Activated CD8-positive, alpha-beta T cell treated with anti-CD3 and anti-CD28 coated beads, Interleukin-2, amount 10 ng/mL, durations not matched to agents 7 days and 5 days (primary cell): ENCODE measurements around the gene MCMBP. TPM values are rescaled to one million over a fixed set of nuclear protein-coding genes. Genes with fewer than 3 reads are reported as not detected.
A peak's percentile ranks its signal among the peaks of the same experiment; 100 is the strongest.
"Not testable (repeated sequence)": the region's sequence is repeated elsewhere in the genome, so short reads cannot be mapped to it uniquely, and the experiment has no call there.

Experiments
- ATAC-seq: fragments of 150-1000 bp; cut with Tn5 transposase; one replicate; pipeline ENCODE4 v1.10.0; 2021; ENCODE audit warnings: moderate library complexity
- CTCF ChIA-PET: fragments of 350-600 bp; sonication (Branson Sonifier 250); formaldehyde crosslinking; loops from one replicate; lab custom pipeline; 2021; ENCODE audit warnings: antibody characterized with exemption; lab: Charles Lee
- POLR2A ChIA-PET: fragments of 350-600 bp; sonication (Branson Sonifier 250); formaldehyde crosslinking; loops from one replicate; lab custom pipeline; 2021; ENCODE audit warnings: antibody characterized with exemption; lab: Charles Lee
- DNase-seq: peaks from one replicate; pipeline ENCODE4 v3.0.0-alpha.2; 2020
- H3K27ac Mint-ChIP-seq: one replicate; pipeline ENCODE4 v1.8.0; 2021; ENCODE audit warnings: mild to moderate bottlenecking, mixed read lengths
- H3K27me3 Mint-ChIP-seq: one replicate; pipeline ENCODE4 v1.8.0; 2021; ENCODE audit warnings: low read depth, mixed read lengths
- H3K36me3 Mint-ChIP-seq: one replicate; pipeline ENCODE4 v1.8.0; 2021; ENCODE audit warnings: low read depth, mixed read lengths
- H3K4me1 Mint-ChIP-seq: one replicate; pipeline ENCODE4 v1.8.0; 2021; ENCODE audit warnings: low read depth, mixed read lengths
- H3K4me3 Mint-ChIP-seq: one replicate; pipeline ENCODE4 v1.8.0; 2021; ENCODE audit warnings: mild to moderate bottlenecking, mixed read lengths
- H3K9me3 Mint-ChIP-seq: one replicate; pipeline ENCODE4 v1.8.0; 2022; ENCODE audit warnings: mixed read lengths; ENCODE audit not compliant: insufficient read depth
- total RNA-seq, 2 experiments: library from RNA; stranded (reverse); gene quantifications; one replicate each; pipeline ENCODE4 v1.2.3, GENCODE V29; 2021

The MCMBP gene
- total RNA-seq, 2 experiments from 2014 or later: 95.2 to 95.9 TPM

- no peaks in the 10 kb centered on the region for H3K27me3 Mint-ChIP-seq
- H3K27ac Mint-ChIP-seq: peak overlapping the region; percentile 25
- H3K36me3 Mint-ChIP-seq: peaks cover 23% of the 10 kb centered on the region
- H3K9me3 Mint-ChIP-seq: peaks cover 4% of the 10 kb centered on the region
- ChIA-PET CTCF (interaction anchor here (0.6 to 2.7 kb wide), 4 partner anchors 18 to 143 kb away, joined by 3 to 11 read pairs (median 3); no protein-coding TSS in a partner anchor), POLR2A (interaction anchor here (5.6 kb wide), 1 partner anchor 21 kb away, joined by 54 read pairs; the partner anchor contains the start of gene MCMBP)
- no peak for DNase-seq
- H3K4me1 Mint-ChIP-seq: peaks cover 44% of the 10 kb centered on the region
- peak overlapping the region; percentile 63 for H3K4me3 Mint-ChIP-seq
- ATAC-seq: no peak
Observed at GRCh38 chr10:119893845-119894427, 21.3 kb upstream of the MCMBP start.

DNA sequence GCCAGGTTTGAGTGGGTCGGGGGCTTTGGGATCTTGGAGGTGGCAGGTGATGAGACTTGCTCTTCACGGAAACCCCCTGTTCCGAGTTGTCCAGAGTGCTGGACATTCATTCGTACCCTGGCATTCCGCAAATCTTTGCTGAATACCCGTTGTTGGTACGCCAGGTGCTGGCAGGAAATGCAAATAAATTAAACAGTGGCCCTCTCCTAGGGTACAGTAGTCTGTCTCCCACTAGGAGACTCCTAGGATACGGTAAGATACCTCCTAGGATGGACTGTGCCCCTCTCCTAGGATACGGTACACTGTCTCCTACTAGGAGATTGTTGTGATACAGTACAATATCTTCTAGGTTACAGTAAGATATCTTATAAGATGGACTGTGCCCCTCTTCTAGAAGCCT is 20.4 kb upstream of the MCMBP start:
- Mint-ChIP-seq H3K36me3 (peaks cover 14% of the 10 kb centered on the region), H3K27me3 (no peaks in the 10 kb centered on the region), H3K4me1 (peaks cover 37% of the 10 kb centered on the region), H3K4me3 (peak overlapping the region; percentile 94), H3K9me3 (peaks cover 4% of the 10 kb centered on the region), H3K27ac (peak overlapping the region; percentile 94)
- ATAC-seq: no peak
- ChIA-PET POLR2A (interaction anchor here (0.5 to 5.6 kb wide), 4 partner anchors 8 to 151 kb away, joined by 3 to 54 read pairs (median 4); partner anchors contain the start of gene MCMBP), CTCF (interaction anchor here (1.2 to 2.7 kb wide), 3 partner anchors 21 to 34 kb away, joined by 3 to 11 read pairs (median 11); partner anchors contain the start of gene MCMBP)
- DNase-seq: no peak

DNA sequence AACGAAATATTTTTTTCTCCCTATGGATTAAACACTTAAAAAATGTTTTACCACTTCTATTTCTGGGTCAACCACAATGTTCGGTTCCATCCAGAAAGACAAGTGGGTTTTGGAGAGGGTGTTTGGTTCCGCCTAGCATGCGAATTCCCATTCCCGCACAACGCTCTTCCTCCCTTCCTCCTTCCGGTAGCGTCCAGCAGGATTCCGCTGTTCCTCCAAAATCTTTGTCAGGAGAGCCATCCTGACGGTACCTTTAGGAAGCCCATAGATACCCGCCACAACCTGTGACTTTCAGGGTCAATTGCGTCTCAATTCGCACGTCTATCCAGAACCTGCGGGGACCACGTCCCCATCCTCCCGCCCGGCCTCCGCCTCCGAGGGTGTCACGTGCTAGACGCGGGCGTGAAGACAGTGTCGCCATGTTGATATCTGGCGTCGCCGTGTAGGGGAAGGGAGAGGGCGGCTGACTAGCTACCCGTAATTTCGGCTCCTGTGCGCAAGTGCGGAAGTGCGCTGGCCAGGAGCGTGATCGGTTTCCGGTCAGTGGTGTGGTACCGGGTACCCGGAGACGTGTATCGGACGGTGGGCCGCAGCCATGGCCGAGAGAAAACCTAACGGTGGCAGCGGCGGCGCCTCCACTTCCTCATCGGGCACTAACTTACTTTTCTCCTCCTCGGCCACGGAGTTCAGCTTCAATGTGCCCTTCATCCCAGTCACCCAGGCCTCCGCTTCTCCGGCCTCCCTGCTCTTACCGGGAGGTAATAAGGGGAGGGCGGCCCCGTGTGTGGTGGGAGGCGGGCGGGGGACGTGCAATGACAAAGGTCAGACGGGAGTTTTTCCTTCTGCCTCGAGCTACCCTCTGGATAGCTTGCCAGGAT is 19.8 kb upstream of the MCMBP start, which contains the start of gene SEC23IP:
TSS of gene SEC23IP (plus strand) at position 543 of the 878 bp plus-strand sequence. CDS start at position 596, 53 bp downstream.
- DNase-seq (peak; percentile 95), ATAC-seq (peak; percentile 100)
- H3K36me3 Mint-ChIP-seq: peaks cover 13% of the 10 kb centered on the region
- peak within 1 kb of the TSS; percentile 94 for H3K4me3 Mint-ChIP-seq
- H3K27ac Mint-ChIP-seq: peak within 1 kb of the TSS; percentile 94
- peaks cover 37% of the 10 kb centered on the region for H3K4me1 Mint-ChIP-seq
- H3K27me3 Mint-ChIP-seq: no peaks in the 10 kb centered on the region
- POLR2A ChIA-PET: interaction anchor here (0.5 to 5.6 kb wide), 4 partner anchors 9 to 150 kb away, joined by 3 to 54 read pairs (median 4); partner anchors contain the start of gene MCMBP
- peaks cover 4% of the 10 kb centered on the region for H3K9me3 Mint-ChIP-seq
- CTCF ChIA-PET: interaction anchor here (2.3 to 2.7 kb wide), 2 partner anchors 20 to 33 kb away, joined by 11 read pairs; partner anchors contain the start of gene MCMBP

- H3K9me3 Mint-ChIP-seq, H3K27me3 Mint-ChIP-seq, ATAC-seq, DNase-seq: not testable (repeated sequence)
- H3K36me3 Mint-ChIP-seq: peaks cover 13% of the 10 kb centered on the region
- POLR2A ChIA-PET: interaction anchor here (1.0 to 5.6 kb wide), 3 partner anchors 9 to 19 kb away, joined by 3 to 54 read pairs (median 4); partner anchors contain the start of gene MCMBP
- CTCF ChIA-PET: interaction anchor here (2.3 to 2.7 kb wide), 2 partner anchors 20 to 33 kb away, joined by 11 read pairs; partner anchors contain the start of gene MCMBP
- H3K4me1 Mint-ChIP-seq: peaks cover 36% of the 10 kb centered on the region
- peak overlapping the region; percentile 94 for H3K4me3 Mint-ChIP-seq
- H3K27ac Mint-ChIP-seq: peak overlapping the region; percentile 50
Observed at GRCh38 chr10:119891849-119892187, 19.2 kb upstream of the MCMBP start.

DNA sequence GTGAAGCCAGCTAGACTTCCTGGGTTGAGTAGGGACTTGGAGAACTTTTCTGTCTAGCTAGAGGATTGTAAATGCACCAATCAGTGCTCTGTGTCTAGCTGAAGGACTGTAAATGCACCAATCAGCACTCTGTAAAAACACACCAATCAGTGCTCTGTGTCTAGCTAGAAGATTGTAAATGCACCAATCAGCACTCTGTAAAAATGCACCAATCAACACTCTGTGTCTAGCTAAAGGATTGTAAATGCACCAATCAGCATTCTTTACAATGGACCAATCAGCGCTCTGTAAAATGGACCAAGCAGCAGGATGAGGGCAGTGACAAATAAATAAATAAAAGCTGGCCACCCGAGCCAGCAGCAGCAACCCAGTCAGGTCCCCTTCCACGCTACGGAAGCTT is 17.7 kb upstream of the MCMBP start:
- POLR2A ChIA-PET: interaction anchor here (5.6 kb wide), 1 partner anchor 17 kb away, joined by 54 read pairs; the partner anchor contains the start of gene MCMBP
- ATAC-seq, DNase-seq, H3K9me3 Mint-ChIP-seq, H3K27me3 Mint-ChIP-seq, H3K27ac Mint-ChIP-seq, H3K4me3 Mint-ChIP-seq: not testable (repeated sequence)
- Mint-ChIP-seq H3K4me1 (peaks cover 22% of the 10 kb centered on the region), H3K36me3 (peaks cover 13% of the 10 kb centered on the region)
- CTCF ChIA-PET: interaction anchor here (1.0 kb wide), 1 partner anchor 17 kb away, joined by 3 read pairs; no protein-coding TSS in a partner anchor

- CTCF ChIA-PET: interaction anchor here (1.0 kb wide), 1 partner anchor 16 kb away, joined by 3 read pairs; no protein-coding TSS in a partner anchor
- not testable (repeated sequence) for ATAC-seq, H3K27me3 Mint-ChIP-seq, H3K27ac Mint-ChIP-seq, DNase-seq, H3K9me3 Mint-ChIP-seq, H3K4me3 Mint-ChIP-seq, H3K36me3 Mint-ChIP-seq
- POLR2A ChIA-PET: interaction anchor here (5.6 kb wide), 1 partner anchor 16 kb away, joined by 54 read pairs; the partner anchor contains the start of gene MCMBP
- peaks cover 16% of the 10 kb centered on the region for H3K4me1 Mint-ChIP-seq
Observed at GRCh38 chr10:119889201-119889600, 16.6 kb upstream of the MCMBP start.

DNA sequence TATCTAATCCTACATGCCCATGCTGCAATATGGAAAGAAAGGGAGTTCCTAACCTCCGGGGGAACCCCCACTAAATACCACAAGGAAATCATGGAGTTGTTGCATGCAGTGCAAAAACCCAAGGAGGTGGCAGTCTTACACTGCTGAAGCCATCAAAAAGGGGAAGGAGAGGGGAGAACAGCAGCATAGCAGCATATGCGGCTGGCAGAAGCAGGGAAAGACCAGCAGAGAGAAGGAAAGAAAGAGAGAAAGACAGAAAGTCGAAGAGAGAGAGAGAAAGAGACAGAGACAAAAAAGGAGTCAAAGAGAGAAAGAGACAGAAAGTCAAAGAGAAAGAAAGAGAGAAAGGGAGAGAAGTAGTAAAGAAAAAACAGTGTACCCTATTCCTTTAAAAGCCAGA is 16.1 kb upstream of the MCMBP start:
- DNase-seq, ATAC-seq, H3K27me3 Mint-ChIP-seq, H3K4me3 Mint-ChIP-seq, H3K27ac Mint-ChIP-seq, H3K9me3 Mint-ChIP-seq, CTCF ChIA-PET, H3K36me3 Mint-ChIP-seq: not testable (repeated sequence)
- peaks cover 11% of the 10 kb centered on the region for H3K4me1 Mint-ChIP-seq
- POLR2A ChIA-PET: interaction anchor here (5.6 kb wide), 1 partner anchor 16 kb away, joined by 54 read pairs; the partner anchor contains the start of gene MCMBP

GRCh38 chr10:119886070-119886469 is 13.4 kb upstream of the MCMBP start:
- ATAC-seq, H3K36me3 Mint-ChIP-seq, H3K4me3 Mint-ChIP-seq, H3K27me3 Mint-ChIP-seq, DNase-seq, H3K4me1 Mint-ChIP-seq, H3K27ac Mint-ChIP-seq, H3K9me3 Mint-ChIP-seq, POLR2A ChIA-PET: not testable (repeated sequence)
- CTCF ChIA-PET: interaction anchor here (0.9 to 1.0 kb wide), 2 partner anchors 12 to 199 kb away, joined by 3 read pairs; no protein-coding TSS in a partner anchor

DNA sequence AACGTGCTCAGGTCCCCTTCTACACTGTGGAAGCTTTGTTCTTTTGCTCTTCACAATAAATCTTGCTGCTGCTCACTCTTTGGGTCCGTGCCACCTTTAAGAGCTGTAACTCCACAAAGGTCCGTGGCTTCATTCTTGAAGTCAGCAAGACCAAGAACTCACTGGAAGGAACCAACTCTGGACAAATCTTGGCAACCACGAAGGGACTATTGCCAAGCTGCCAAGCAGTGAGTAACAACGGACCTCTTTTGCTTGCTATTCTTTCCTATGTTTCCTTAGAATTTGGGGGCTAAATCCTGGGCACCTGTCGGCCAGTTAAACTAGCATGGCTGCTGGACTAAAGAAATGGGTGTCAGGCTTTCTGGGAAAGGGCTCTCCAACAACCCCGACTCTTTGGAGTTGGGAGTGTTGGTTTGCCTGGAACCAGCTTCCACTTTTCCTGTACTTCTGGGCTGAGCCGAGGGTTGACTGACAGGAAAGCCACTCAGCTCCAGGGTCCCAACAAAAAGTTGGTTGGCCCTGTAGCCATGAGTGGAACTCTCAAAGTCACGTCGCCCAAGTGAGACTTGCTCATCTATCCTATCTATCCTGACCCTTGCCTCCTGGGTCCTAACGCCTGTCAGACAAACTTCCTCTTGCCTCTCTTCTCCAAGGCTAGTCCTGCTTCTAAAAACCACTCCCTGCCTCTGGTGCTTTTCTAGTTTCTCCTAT is 11.4 kb upstream of the MCMBP start:
- H3K4me3 Mint-ChIP-seq, H3K36me3 Mint-ChIP-seq, H3K27me3 Mint-ChIP-seq, H3K27ac Mint-ChIP-seq, DNase-seq, ATAC-seq, H3K9me3 Mint-ChIP-seq, H3K4me1 Mint-ChIP-seq: not testable (repeated sequence)
- POLR2A ChIA-PET: interaction anchor here (1.2 to 1.3 kb wide), 2 partner anchors 8 to 11 kb away, joined by 3 to 7 read pairs; partner anchors contain the start of genes MCMBP and SEC23IP
- CTCF ChIA-PET: interaction anchor here (2.2 kb wide), 1 partner anchor 11 kb away, joined by 8 read pairs; the partner anchor contains the start of gene MCMBP

- Mint-ChIP-seq H3K36me3 (no peaks in the 10 kb centered on the region), H3K4me3 (no peak overlapping the region), H3K4me1 (peaks cover 5% of the 10 kb centered on the region), H3K27me3 (no peaks in the 10 kb centered on the region), H3K27ac (no peak overlapping the region), H3K9me3 (no peaks in the 10 kb centered on the region)
- no peak for ATAC-seq
- no peak for DNase-seq
- ChIA-PET POLR2A (no interaction called here), CTCF (no interaction called here)
Observed at GRCh38 chr10:119878524-119878923, 5.9 kb upstream of the MCMBP start.
